ENCODE measurements around the gene ZFPM1. TPM values are rescaled to one million over a fixed set of nuclear protein-coding genes. Genes with fewer than 3 reads are reported as not detected.
"Not testable (repeated sequence)": the region's sequence is repeated elsewhere in the genome, so short reads cannot be mapped to it uniquely, and the experiment has no call there.

Gene ZFPM1
- total RNA-seq, 6 donors from 2014 or later = 1.0 to 8.4 (median 3.3) TPM

DNA sequence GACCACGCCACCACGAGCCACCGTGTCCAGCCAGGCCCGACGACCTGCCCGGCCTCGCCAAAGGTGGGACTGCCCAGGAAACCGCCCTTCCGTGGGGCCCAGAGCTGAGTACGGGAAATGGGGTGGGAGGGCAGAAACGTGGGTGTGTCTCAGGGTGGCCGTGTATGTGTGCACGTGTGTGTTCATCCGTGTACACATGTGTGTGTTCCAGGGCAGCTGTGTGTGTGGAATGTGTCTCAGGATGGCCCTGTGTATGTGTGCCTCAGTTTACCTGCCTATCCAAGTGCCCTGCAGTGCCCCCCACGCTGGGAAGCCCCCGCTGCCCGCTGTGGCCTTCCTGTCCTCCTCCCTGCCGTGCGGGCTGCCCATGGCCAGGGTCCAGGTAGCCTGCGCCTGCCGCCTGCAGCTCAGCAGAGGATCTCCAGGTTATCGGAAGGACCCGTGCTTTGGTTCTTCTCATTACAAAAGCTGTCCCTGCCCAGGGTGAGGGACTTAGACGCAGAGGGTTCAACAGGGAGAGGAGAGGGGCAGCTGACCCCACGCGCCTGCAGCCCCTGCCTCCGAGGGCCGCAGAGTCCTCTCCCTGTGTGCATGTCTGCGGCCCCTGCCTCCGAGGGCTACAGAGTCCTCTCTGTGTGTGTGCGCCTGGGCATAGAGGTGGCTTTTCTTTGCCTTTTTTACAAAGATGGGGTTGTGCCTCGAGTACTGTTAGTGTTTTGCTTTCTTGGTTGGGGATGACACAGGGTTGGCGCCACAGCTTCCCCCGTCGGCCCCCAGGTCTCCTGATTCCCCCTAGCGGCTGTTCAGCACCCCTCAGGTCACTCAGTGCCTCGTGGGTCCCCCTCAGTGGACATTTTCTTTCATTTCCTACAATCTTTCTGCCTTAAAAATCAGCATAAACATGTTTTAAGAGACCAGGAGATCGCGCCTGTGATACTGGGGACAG, 46.7 kb upstream of the ZFPM1 start:
- 70 to 72% methylated on average over 18 to 39 of the region's 39 CpGs for WGBS, 2 donors
- DNase-seq (peak in 1 of 2 donors; percentile 74), ATAC-seq (ENCODE audit: low FRiP score in 2 of 2) (no peak)
- Histone ChIP-seq H3K4me3 (no peak overlapping the region), H3K4me1 (peaks cover 0 to 3% (median 0%) of the 10 kb centered on the region in 4 donors), H3K36me3 (no peaks in the 10 kb centered on the region), H3K9me3 (no peaks in the 10 kb centered on the region), H3K27ac (no peak overlapping the region), H3K27me3 (no peaks in the 10 kb centered on the region)
- no peak for TF ChIP-seq EP300 (IDR thresholded peaks at IDR 0.05)
- no peak for TF ChIP-seq POLR2AphosphoS5 (IDR thresholded peaks at IDR 0.05)
- no peak for TF ChIP-seq POLR2A (IDR thresholded peaks at IDR 0.05)

DNA sequence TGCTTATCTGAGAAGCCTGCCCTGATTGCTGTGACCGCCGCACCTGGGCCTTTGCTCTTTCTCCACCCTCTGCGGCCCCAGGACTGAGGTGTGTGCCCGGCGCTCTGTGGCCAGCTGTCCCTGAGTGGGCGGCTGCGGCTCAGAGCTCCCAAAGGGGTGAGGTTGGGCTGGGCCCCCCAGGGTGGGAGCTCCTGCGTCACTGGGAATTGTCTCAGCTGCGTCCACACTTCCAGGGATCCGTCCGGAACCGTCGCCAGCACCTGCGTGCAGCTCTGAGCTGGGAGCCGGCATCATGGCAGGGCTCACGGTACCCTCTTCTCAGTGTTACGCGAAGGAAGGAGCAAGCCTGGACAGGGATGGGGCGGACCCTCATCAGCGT, 46.0 kb upstream of the ZFPM1 start:
- Histone ChIP-seq H3K4me1 (peaks cover 0 to 3% (median 0%) of the 10 kb centered on the region in 4 donors), H3K27me3 (no peaks in the 10 kb centered on the region), H3K4me3 (no peak overlapping the region), H3K27ac (no peak overlapping the region), H3K36me3 (no peaks in the 10 kb centered on the region), H3K9me3 (no peaks in the 10 kb centered on the region)
- peak in 1 of 2 donors; percentile 65 for DNase-seq
- TF ChIP-seq POLR2AphosphoS5 (IDR thresholded peaks at IDR 0.05) (no peak), EP300 (IDR thresholded peaks at IDR 0.05) (no peak), POLR2A (IDR thresholded peaks at IDR 0.05) (no peak)
- TF ChIP-seq, protein P1, sequence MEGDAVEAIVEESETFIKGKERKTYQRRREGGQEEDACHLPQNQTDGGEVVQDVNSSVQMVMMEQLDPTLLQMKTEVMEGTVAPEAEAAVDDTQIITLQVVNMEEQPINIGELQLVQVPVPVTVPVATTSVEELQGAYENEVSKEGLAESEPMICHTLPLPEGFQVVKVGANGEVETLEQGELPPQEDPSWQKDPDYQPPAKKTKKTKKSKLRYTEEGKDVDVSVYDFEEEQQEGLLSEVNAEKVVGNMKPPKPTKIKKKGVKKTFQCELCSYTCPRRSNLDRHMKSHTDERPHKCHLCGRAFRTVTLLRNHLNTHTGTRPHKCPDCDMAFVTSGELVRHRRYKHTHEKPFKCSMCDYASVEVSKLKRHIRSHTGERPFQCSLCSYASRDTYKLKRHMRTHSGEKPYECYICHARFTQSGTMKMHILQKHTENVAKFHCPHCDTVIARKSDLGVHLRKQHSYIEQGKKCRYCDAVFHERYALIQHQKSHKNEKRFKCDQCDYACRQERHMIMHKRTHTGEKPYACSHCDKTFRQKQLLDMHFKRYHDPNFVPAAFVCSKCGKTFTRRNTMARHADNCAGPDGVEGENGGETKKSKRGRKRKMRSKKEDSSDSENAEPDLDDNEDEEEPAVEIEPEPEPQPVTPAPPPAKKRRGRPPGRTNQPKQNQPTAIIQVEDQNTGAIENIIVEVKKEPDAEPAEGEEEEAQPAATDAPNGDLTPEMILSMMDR (IDR thresholded peaks at IDR 0.05) = no peak
- no peak for ATAC-seq (ENCODE audit: low FRiP score in 2 of 2)
- WGBS, 2 donors = 82 to 89% methylated on average over 4 to 20 of the region's 20 CpGs

DNA sequence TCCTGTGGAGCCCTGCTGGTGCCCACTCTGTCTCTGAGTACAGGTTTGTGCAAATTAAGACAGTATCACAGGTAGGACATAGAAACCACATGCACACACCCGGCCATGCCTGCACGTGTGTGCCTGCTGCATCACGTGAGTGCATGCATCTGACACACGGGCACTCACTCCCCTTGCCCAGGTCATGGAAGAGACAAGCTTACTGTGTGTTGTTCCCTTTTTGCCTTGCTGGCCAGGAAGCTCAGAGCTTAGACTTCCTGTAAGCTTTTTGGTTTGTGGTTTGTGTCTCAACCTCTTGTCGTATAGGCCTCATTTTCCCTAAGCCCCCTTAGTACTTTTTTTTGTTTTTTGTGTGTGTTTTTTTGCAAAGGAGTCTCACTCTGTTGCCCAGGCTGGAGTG, 45.3 kb upstream of the ZFPM1 start:
- H3K27ac ChIP-seq = no peak overlapping the region
- H3K36me3 ChIP-seq = no peaks in the 10 kb centered on the region
- H3K4me3 ChIP-seq = no peak overlapping the region
- ATAC-seq (ENCODE audit: low FRiP score in 2 of 2) (no peak), DNase-seq (no peak)
- no peaks in the 10 kb centered on the region for H3K27me3 ChIP-seq
- H3K9me3 ChIP-seq = no peaks in the 10 kb centered on the region
- H3K4me1 ChIP-seq = peaks cover 0 to 3% (median 0%) of the 10 kb centered on the region in 4 donors
- TF ChIP-seq EP300 (IDR thresholded peaks at IDR 0.05) (no peak), POLR2AphosphoS5 (IDR thresholded peaks at IDR 0.05) (no peak), POLR2A (IDR thresholded peaks at IDR 0.05) (no peak)
- TF ChIP-seq, protein P1 (IDR thresholded peaks at IDR 0.05) = no peak
- 51 to 60% methylated on average over 4 to 5 of the region's 5 CpGs for WGBS, 2 donors

DNA sequence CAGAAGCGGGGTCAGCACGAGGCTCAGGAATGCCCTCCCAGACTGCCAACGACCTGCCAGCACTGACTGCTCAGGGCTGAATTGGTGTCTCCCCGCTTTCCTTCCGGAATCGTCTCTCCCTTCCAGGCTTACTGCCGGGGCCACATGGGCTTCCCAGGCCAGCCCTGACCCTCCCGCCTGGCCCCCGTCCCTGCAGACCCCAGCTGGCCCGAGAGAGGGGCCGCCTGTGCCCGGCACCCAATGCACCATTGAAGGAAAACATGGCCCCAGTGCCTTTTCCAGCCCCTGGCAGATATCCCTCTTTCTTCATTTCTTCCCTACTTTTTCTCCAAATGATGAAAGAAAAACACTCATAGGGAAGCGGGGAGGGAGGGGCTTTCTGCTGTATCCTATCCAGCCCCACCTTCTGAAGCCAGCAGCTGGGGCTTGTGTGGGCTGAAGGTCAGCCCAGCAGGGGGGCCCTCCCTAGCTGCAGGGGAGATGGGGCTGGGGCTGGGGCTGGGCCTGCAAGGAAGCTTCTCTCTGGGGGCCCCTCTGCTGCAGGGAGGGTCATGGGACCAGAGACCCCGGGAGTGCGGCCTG, 44.4 kb upstream of the ZFPM1 start:
- ATAC-seq (ENCODE audit: low FRiP score in 2 of 2) = no peak
- no peak overlapping the region for H3K4me3 ChIP-seq
- H3K27ac ChIP-seq = no peak overlapping the region
- H3K4me1 ChIP-seq = peaks cover 0 to 3% (median 0%) of the 10 kb centered on the region in 4 donors
- H3K36me3 ChIP-seq = no peaks in the 10 kb centered on the region
- TF ChIP-seq, protein P1 (IDR thresholded peaks at IDR 0.05) = no peak
- no peak for TF ChIP-seq POLR2AphosphoS5 (IDR thresholded peaks at IDR 0.05)
- TF ChIP-seq POLR2A (IDR thresholded peaks at IDR 0.05) = no peak
- TF ChIP-seq EP300 (IDR thresholded peaks at IDR 0.05) = no peak
- no peaks in the 10 kb centered on the region for H3K27me3 ChIP-seq
- H3K9me3 ChIP-seq = no peaks in the 10 kb centered on the region
- 79 to 86% methylated on average over 13 to 15 of the region's 15 CpGs for WGBS, 2 donors
- DNase-seq = peak in 1 of 2 donors; percentile 55

DNA sequence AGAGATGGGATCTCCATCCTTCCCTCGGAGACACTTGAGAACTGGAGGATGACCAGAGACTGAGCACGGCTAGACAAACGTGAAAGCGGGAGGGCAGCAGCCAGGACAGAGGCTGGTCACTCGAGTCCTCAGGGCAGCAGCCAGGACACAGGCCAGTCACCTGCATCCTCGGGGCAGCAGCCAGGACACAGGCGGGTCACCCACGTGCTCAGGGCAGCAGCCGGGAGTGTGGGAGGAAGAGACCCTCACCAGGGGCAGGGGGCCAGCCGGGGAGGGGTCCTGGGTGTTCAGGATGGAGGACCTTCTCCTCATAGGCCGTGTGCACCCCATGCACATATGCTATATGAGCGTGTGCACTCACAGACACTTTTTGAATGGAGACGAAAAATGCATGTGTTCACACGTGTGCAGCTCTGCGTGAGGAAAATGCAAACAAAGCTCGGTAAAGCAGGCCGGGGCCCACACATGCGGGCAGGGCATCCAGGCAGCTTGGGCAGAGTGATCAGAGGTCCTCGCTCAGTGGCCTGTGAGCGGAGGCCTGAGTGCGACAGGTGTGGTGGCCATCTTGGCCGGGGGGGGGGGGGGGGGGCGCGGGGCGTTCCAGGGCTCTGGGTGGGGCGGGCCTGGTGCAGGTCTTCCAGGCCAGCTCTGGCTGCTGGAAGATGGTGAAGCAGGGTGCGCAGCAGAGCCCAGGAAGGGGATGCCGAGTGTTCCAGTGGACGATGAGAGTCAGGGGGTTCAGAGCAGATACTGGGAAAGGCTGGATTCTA, 43.6 kb upstream of the ZFPM1 start:
- no peaks in the 10 kb centered on the region for H3K9me3 ChIP-seq
- no peaks in the 10 kb centered on the region for H3K36me3 ChIP-seq
- no peak overlapping the region for H3K4me3 ChIP-seq
- WGBS, 2 donors = 85 to 88% methylated on average over 28 of the region's 29 CpGs
- no peak for ATAC-seq (ENCODE audit: low FRiP score in 2 of 2)
- TF ChIP-seq POLR2AphosphoS5 (IDR thresholded peaks at IDR 0.05) = no peak
- TF ChIP-seq EP300 (IDR thresholded peaks at IDR 0.05) = no peak
- TF ChIP-seq, protein P1 (IDR thresholded peaks at IDR 0.05) = no peak
- TF ChIP-seq POLR2A (IDR thresholded peaks at IDR 0.05) = no peak
- no peaks in the 10 kb centered on the region for H3K27me3 ChIP-seq
- no peak overlapping the region for H3K27ac ChIP-seq
- peaks cover 0 to 3% (median 0%) of the 10 kb centered on the region in 4 donors for H3K4me1 ChIP-seq
- peak in 1 of 2 donors; percentile 52 for DNase-seq

DNA sequence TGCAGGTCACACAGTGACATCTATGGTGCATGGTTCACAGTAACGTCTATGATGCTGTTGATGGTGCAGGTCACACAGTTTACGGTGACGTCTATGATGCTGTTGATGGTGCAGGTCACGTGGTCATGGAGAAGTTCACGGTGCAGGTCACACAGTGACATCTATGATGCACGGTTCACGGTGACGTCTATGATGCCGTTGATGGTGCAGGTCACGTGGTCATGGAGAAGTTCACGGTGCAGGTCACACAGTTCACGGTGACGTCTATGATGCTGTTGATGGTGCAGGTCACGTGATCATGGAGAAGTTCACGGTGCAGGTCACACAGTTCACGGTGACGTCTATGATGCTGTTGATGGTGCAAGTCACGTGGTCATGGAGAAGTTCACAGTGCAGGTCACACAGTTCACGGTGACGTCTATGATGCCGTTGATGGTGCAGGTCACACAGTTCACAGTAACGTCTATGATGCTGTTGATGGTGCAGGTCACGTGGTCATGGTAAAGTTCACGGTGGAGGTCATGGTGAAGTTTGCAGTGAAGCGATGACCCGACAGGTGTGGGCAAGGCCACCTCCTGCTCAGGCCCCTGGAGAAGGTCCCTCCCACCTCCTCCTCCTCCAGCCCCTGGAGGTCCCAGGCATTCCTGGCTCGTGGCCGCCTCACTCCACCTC, 42.6 kb upstream of the ZFPM1 start:
- not testable (repeated sequence) for H3K27me3 ChIP-seq; H3K4me3 ChIP-seq; H3K9me3 ChIP-seq; H3K4me1 ChIP-seq; H3K27ac ChIP-seq; ATAC-seq (ENCODE audit: low FRiP score in 2 of 2); H3K36me3 ChIP-seq
- 92% methylated on average over 28 of the region's 28 CpGs for WGBS, 2 donors
- peak in 1 of 2 donors; percentile 29 for DNase-seq
